Activated T-cell treated with anti-CD3 and anti-CD28 coated beads, Interleukin-2, amount 50 U/mL, for 4 hours (primary cell): ENCODE data around the gene INTS11. TPM values are rescaled to one million over a fixed set of nuclear protein-coding genes. Genes with fewer than 3 reads are reported as not detected.
A peak's percentile ranks its signal among the peaks of the same experiment; 100 is the strongest.
"Not testable (repeated sequence)": the region's sequence is repeated elsewhere in the genome, so short reads cannot be mapped to it uniquely, and the experiment has no call there.

Source experiments
- ATAC-seq, 2 donors: fragments of 200-7000 bp; cut with Tn5 transposase; one replicate each; pipeline ENCODE4 v1.10.0; 2021
- DNase-seq: peaks from one replicate; pipeline ENCODE4 v3.0.0-alpha.2; 2020
- H3K27me3 Mint-ChIP-seq: one replicate; pipeline ENCODE4 v1.8.0; 2021; ENCODE audit warnings: low read depth, mixed read lengths
- H3K36me3 Mint-ChIP-seq: one replicate; pipeline ENCODE4 v1.8.0; 2022; ENCODE audit warnings: mixed read lengths; ENCODE audit not compliant: insufficient read depth
- H3K4me1 Mint-ChIP-seq: one replicate; pipeline ENCODE4 v1.8.0; 2021; ENCODE audit warnings: low read depth, mixed read lengths
- H3K4me3 Mint-ChIP-seq: one replicate; pipeline ENCODE4 v1.8.0; 2021; ENCODE audit warnings: mild to moderate bottlenecking, moderate library complexity, mixed read lengths
- H3K9me3 Mint-ChIP-seq: one replicate; pipeline ENCODE4 v1.8.0; 2021; ENCODE audit warnings: mixed read lengths
- total RNA-seq, 3 donors: library from RNA; stranded (reverse); gene quantifications; one replicate each; pipeline ENCODE4 v1.2.1, GENCODE V29; 2021

The INTS11 gene
- 100 to 1,000 TPM; 164 to 181 (median 172) TPM for total RNA-seq

GRCh38 chr1:1324524-1325287 lies at the start of gene INTS11, which contains the start of gene CPTP:
Gene INTS11, minus strand, starts transcription at chr1:1324660. Its CDS starts 52 bp downstream, at chr1:1324608.
Gene CPTP, plus strand, starts transcription at chr1:1324802. Its CDS starts 2,109 bp downstream, at chr1:1326911.
- peaks cover 5% of the 10 kb centered on the region for H3K36me3 Mint-ChIP-seq
- no peaks in the 10 kb centered on the region for H3K9me3 Mint-ChIP-seq
- ATAC-seq (peak; percentile 84 to 85), DNase-seq (peak; percentile 96)
- H3K27me3 Mint-ChIP-seq = no peaks in the 10 kb centered on the region
- peak within 1 kb of the TSS; percentile 91 for H3K4me3 Mint-ChIP-seq
- peaks cover 31% of the 10 kb centered on the region for H3K4me1 Mint-ChIP-seq

- no peak for ATAC-seq
- Mint-ChIP-seq H3K4me1 (peaks cover 23% of the 10 kb centered on the region), H3K9me3 (no peaks in the 10 kb centered on the region), H3K27me3 (no peaks in the 10 kb centered on the region), H3K4me3 (peak overlapping the region; percentile 89), H3K36me3 (peaks cover 2% of the 10 kb centered on the region)
- DNase-seq = no peak
Observed at GRCh38 chr1:1373815-1374588, 49.5 kb upstream of the INTS11 start.

GRCh38 chr1:1373051-1373814 lies 48.8 kb upstream of the INTS11 start:
- H3K4me1 Mint-ChIP-seq = peaks cover 23% of the 10 kb centered on the region
- peak overlapping the region; percentile 89 for H3K4me3 Mint-ChIP-seq
- no peak for ATAC-seq
- H3K27me3 Mint-ChIP-seq = no peaks in the 10 kb centered on the region
- no peak for DNase-seq
- H3K36me3 Mint-ChIP-seq = peaks cover 2% of the 10 kb centered on the region
- no peaks in the 10 kb centered on the region for H3K9me3 Mint-ChIP-seq

- no peaks in the 10 kb centered on the region for H3K27me3 Mint-ChIP-seq
- no peaks in the 10 kb centered on the region for H3K9me3 Mint-ChIP-seq
- peak overlapping the region; percentile 66 for H3K4me3 Mint-ChIP-seq
- peaks cover 23% of the 10 kb centered on the region for H3K4me1 Mint-ChIP-seq
- peaks cover 2% of the 10 kb centered on the region for H3K36me3 Mint-ChIP-seq
- peak; percentile 74 for DNase-seq
- ATAC-seq = peak; percentile 23 to 33
Observed at GRCh38 chr1:1371746-1372711, 47.6 kb upstream of the INTS11 start.

- Mint-ChIP-seq H3K27me3 (no peaks in the 10 kb centered on the region), H3K4me3 (peak overlapping the region; percentile 40)
Observed at GRCh38 chr1:1371364-1371745, 46.9 kb upstream of the INTS11 start.

GRCh38 chr1:1370771-1371300 lies 46.4 kb upstream of the INTS11 start:
- Mint-ChIP-seq H3K36me3 (peaks cover 2% of the 10 kb centered on the region), H3K4me1 (peaks cover 23% of the 10 kb centered on the region), H3K9me3 (no peaks in the 10 kb centered on the region), H3K27me3 (no peaks in the 10 kb centered on the region), H3K4me3 (no peak overlapping the region)
- ATAC-seq (no peak), DNase-seq (no peak)

More at GRCh38 chr1:1371364-1371745, 46.9 kb upstream of the INTS11 start:
- ATAC-seq = no peak
- DNase-seq = no peak
- Mint-ChIP-seq H3K4me1 (peaks cover 23% of the 10 kb centered on the region), H3K36me3 (peaks cover 2% of the 10 kb centered on the region), H3K9me3 (no peaks in the 10 kb centered on the region)

- not testable (repeated sequence) for ATAC-seq, H3K36me3 Mint-ChIP-seq, H3K4me3 Mint-ChIP-seq, DNase-seq, H3K27me3 Mint-ChIP-seq, H3K9me3 Mint-ChIP-seq
- H3K4me1 Mint-ChIP-seq = peaks cover 22% of the 10 kb centered on the region
Observed at GRCh38 chr1:1370094-1370493, 45.6 kb upstream of the INTS11 start.

GRCh38 chr1:1367315-1367714 lies 42.9 kb upstream of the INTS11 start:
- ATAC-seq = no peak

GRCh38 chr1:1366699-1367066 lies 42.2 kb upstream of the INTS11 start:
- Mint-ChIP-seq H3K9me3 (no peaks in the 10 kb centered on the region), H3K36me3 (no peaks in the 10 kb centered on the region), H3K4me3 (no peak overlapping the region), H3K27me3 (no peaks in the 10 kb centered on the region), H3K4me1 (peaks cover 4% of the 10 kb centered on the region)
- ATAC-seq (no peak), DNase-seq (no peak)

More at GRCh38 chr1:1367315-1367714, 42.9 kb upstream of the INTS11 start:
- Mint-ChIP-seq H3K4me1 (peaks cover 10% of the 10 kb centered on the region), H3K9me3 (no peaks in the 10 kb centered on the region), H3K27me3 (no peaks in the 10 kb centered on the region), H3K36me3 (no peaks in the 10 kb centered on the region), H3K4me3 (no peak overlapping the region)
- DNase-seq = no peak

- DNase-seq (no peak), ATAC-seq (no peak)
- peaks cover under 1% of the 10 kb centered on the region for H3K27me3 Mint-ChIP-seq
- no peaks in the 10 kb centered on the region for H3K36me3 Mint-ChIP-seq
- no peak overlapping the region for H3K4me3 Mint-ChIP-seq
- H3K4me1 Mint-ChIP-seq = peaks cover 4% of the 10 kb centered on the region
- no peaks in the 10 kb centered on the region for H3K9me3 Mint-ChIP-seq
Observed at GRCh38 chr1:1365875-1366698, 41.6 kb upstream of the INTS11 start.

GRCh38 chr1:1364266-1364665 lies 39.8 kb upstream of the INTS11 start:
- H3K4me1 Mint-ChIP-seq = peaks cover 2% of the 10 kb centered on the region
- no peak for ATAC-seq
- no peaks in the 10 kb centered on the region for H3K9me3 Mint-ChIP-seq
- H3K36me3 Mint-ChIP-seq = no peaks in the 10 kb centered on the region
- no peak for DNase-seq
- H3K4me3 Mint-ChIP-seq = no peak overlapping the region
- H3K27me3 Mint-ChIP-seq = peaks cover 5% of the 10 kb centered on the region

GRCh38 chr1:1361982-1362423 lies 37.5 kb upstream of the INTS11 start:
- Mint-ChIP-seq H3K27me3 (peaks cover 19% of the 10 kb centered on the region), H3K9me3 (no peaks in the 10 kb centered on the region), H3K36me3 (no peaks in the 10 kb centered on the region), H3K4me3 (no peak overlapping the region), H3K4me1 (peaks cover 7% of the 10 kb centered on the region)
- no peak for ATAC-seq
- no peak for DNase-seq
